Measurements from ENCODE around the gene LMX1B.

GRCh38 chr9:126583144-126583760 is 30.5 kb upstream of the LMX1B start:
- no peak for TF ChIP-seq POLR2A (IDR thresholded peaks at IDR 0.05)
- TF ChIP-seq, protein P1, sequence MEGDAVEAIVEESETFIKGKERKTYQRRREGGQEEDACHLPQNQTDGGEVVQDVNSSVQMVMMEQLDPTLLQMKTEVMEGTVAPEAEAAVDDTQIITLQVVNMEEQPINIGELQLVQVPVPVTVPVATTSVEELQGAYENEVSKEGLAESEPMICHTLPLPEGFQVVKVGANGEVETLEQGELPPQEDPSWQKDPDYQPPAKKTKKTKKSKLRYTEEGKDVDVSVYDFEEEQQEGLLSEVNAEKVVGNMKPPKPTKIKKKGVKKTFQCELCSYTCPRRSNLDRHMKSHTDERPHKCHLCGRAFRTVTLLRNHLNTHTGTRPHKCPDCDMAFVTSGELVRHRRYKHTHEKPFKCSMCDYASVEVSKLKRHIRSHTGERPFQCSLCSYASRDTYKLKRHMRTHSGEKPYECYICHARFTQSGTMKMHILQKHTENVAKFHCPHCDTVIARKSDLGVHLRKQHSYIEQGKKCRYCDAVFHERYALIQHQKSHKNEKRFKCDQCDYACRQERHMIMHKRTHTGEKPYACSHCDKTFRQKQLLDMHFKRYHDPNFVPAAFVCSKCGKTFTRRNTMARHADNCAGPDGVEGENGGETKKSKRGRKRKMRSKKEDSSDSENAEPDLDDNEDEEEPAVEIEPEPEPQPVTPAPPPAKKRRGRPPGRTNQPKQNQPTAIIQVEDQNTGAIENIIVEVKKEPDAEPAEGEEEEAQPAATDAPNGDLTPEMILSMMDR (IDR thresholded peaks at IDR 0.05): no peak
